Adrenal gland (tissue), 5 donors: ENCODE results near the gene TMEM19.

ENCODE experiments used
- CTCF ChIP-seq, 6 experiments: fragments of 450-650 bp in 4 of 6; fragments of 200-600 bp in 2 of 6; sonication (generic) in 1 of 6; IDR thresholded peaks; 1 replicate in 5 of 6; 2 replicates in 1 of 6; pipeline versions ENCODE4 v1.5.1 to v1.8.0; 2016 to 2021; ENCODE audit warnings: antibody characterized with exemption in 6 of 6, mild to moderate bottlenecking in 2 of 6, moderate library complexity in 1 of 6
- POLR2A ChIP-seq, 2 donors: fragments of 450-650 bp; IDR thresholded peaks; one replicate each; pipeline ENCODE4 v1.6.1; 2017; ENCODE audit warnings: antibody characterized with exemption in 2 of 2, mild to moderate bottlenecking in 2 of 2, moderate library complexity in 1 of 2
- donor health status: DM: no; HTN: no; CAD: no.

GRCh38 chr12:71708658-71709057, 22.8 kb downstream of the TMEM19 start:
- no peak for TF ChIP-seq CTCF (IDR thresholded peaks at IDR 0.05)
- TF ChIP-seq POLR2A (IDR thresholded peaks at IDR 0.05): no peak
